GM12878 (cell line): ENCODE measurements around the gene ZNF469. TPM values are rescaled to one million over a fixed set of nuclear protein-coding genes. Genes with fewer than 3 reads are reported as not detected.

Source experiments
- ATAC-seq: fragments of 200-7000 bp; cut with Tn5 transposase; 3 replicates; pipeline ENCODE4 v1.9.1; 2020; ENCODE audit warnings: mild to moderate bottlenecking, moderate library complexity
- BruUV-seq: library from RNA; stranded (reverse); fragments of 400-500 nt; replicated peaks from 2 replicates; lab custom pipeline; 2021; lab: Mats Ljungman, UMichigan
- CTCF ChIA-PET: fragments of 300-600 bp; sonication (Branson Sonifier 250); formaldehyde crosslinking; extraction: SDS; loops from one replicate; lab custom pipeline; 2021; ENCODE audit warnings: inconsistent platforms; lab: Yijun Ruan, JAX
- POLR2A ChIA-PET: fragments of 350-600 bp; formaldehyde crosslinking; extraction: SDS; loops from one replicate; lab custom pipeline; 2021; ENCODE audit warnings: inconsistent platforms; lab: Charles Lee
- RAD21 ChIA-PET: fragments of 300-600 bp; sonication (Branson Sonifier 250); formaldehyde crosslinking; loops from one replicate; lab custom pipeline; 2023; ENCODE audit warnings: antibody characterized with exemption; ENCODE audit not compliant: unreplicated experiment; lab: Charles Lee
- SMC1A ChIA-PET: fragments of 300-600 bp; sonication (Branson Sonifier 250); formaldehyde crosslinking; loops from one replicate; lab custom pipeline; 2023; ENCODE audit not compliant: unreplicated experiment, uncharacterized antibody; lab: Charles Lee
- DNase-seq: peaks from one replicate; pipeline ENCODE4 v3.0.0-alpha.2; 2011; ENCODE audit warnings: low read depth, low spot score
- FAIRE-seq: peaks from 3 replicates; lab custom pipeline; 2011; peaks lifted over from hg19 to GRCh38; lab: Jason Lieb, UNC
- H2AFZ ChIP-seq: 2 replicates; pipeline ENCODE4 v1.6.0; 2011; ENCODE audit warnings: low read depth, low read length, control low read depth; ENCODE audit not compliant: control insufficient read depth
- H3K27ac ChIP-seq: 2 replicates; pipeline ENCODE4 v1.5.1; 2011; ENCODE audit warnings: control low read depth; ENCODE audit not compliant: control insufficient read depth, insufficient read depth
- H3K27me3 ChIP-seq, 2 experiments: replicated peaks in 1 of 2; 2 replicates each; pipeline versions ENCODE4 v1.6.0 to v1.6.1; 2011; ENCODE audit warnings: low read length in 1 of 2; ENCODE audit not compliant: control insufficient read depth in 2 of 2, insufficient read depth in 2 of 2
- H3K36me3 ChIP-seq, 2 experiments: 2 replicates each; pipeline ENCODE4 v1.5.1; 2011; ENCODE audit warnings: low read length in 1 of 2; ENCODE audit not compliant: control insufficient read depth in 2 of 2, insufficient read depth in 2 of 2
- H3K4me1 ChIP-seq: 2 replicates; pipeline ENCODE4 v1.6.1; 2011; ENCODE audit warnings: mild to moderate bottlenecking, low read length, moderate library complexity, mixed read lengths; ENCODE audit not compliant: control insufficient read depth, insufficient read depth
- H3K4me2 ChIP-seq: 2 replicates; pipeline ENCODE4 v1.6.0; 2011; ENCODE audit warnings: control low read depth; ENCODE audit not compliant: control insufficient read depth, insufficient read depth
- H3K4me3 ChIP-seq: fragments of 200-600 bp; sonication (generic); 2 replicates; pipeline ENCODE4 v1.5.1; 2016
- H3K79me2 ChIP-seq: 2 replicates; pipeline ENCODE4 v1.6.0; 2011; ENCODE audit warnings: low read length; ENCODE audit not compliant: control insufficient read depth, insufficient read depth
- H3K9ac ChIP-seq: 2 replicates; pipeline ENCODE4 v1.8.0; 2011; ENCODE audit warnings: low read length, control low read depth, mixed read lengths; ENCODE audit not compliant: control insufficient read depth, insufficient read depth
- H3K9me3 ChIP-seq: replicated peaks from 3 replicates; pipeline ENCODE4 v1.5.1; 2011; ENCODE audit warnings: mild to moderate bottlenecking, low read length; ENCODE audit not compliant: control insufficient read depth, insufficient read depth
- H4K20me1 ChIP-seq: 2 replicates; pipeline ENCODE4 v1.6.0; 2011; ENCODE audit not compliant: control insufficient read depth, insufficient read depth
- EP300 ChIP-seq, 2 experiments: fragments of 150-350 bp in 1 of 2; IDR thresholded peaks; 2 replicates each; pipeline ENCODE4 v1.6.1; 2011 to 2012; ENCODE audit warnings: low read depth in 2 of 2, low read length in 2 of 2, borderline replicate concordance in 1 of 2, improper control_type of control experiment in 1 of 2, inconsistent platforms in 1 of 2; ENCODE audit not compliant: control insufficient read depth in 1 of 2
- EZH2 ChIP-seq: IDR thresholded peaks from 2 replicates; pipeline ENCODE4 v1.6.1; 2012; ENCODE audit warnings: low read depth, mild to moderate bottlenecking, control low read depth, inconsistent platforms, low read length, borderline replicate concordance; ENCODE audit not compliant: control insufficient read depth
- IRF4 ChIP-seq: IDR thresholded peaks from 2 replicates; pipeline ENCODE4 v1.6.1; 2011; ENCODE audit warnings: low read depth, low read length
- RUNX3 ChIP-seq: IDR thresholded peaks from 2 replicates; pipeline ENCODE4 v1.6.1; 2012; ENCODE audit warnings: low read length, inconsistent platforms
- TAF1 ChIP-seq: IDR thresholded peaks from 2 replicates; pipeline ENCODE4 v1.6.1; 2011; ENCODE audit warnings: mild to moderate bottlenecking, low read depth, low read length, borderline replicate concordance
- ZSCAN29 ChIP-seq: fragments of 450-650 bp; IDR thresholded peaks from 2 replicates; pipeline ENCODE4 v1.6.1; 2017; ENCODE audit warnings: mild to moderate bottlenecking, moderate library complexity
- WGBS: methylation state at CpG from one replicate; pipeline ENCODE4 v1.1.6; 2016; ENCODE audit warnings: low lambda C conversion rate; ENCODE audit not compliant: insufficient replicate concordance, insufficient coverage; ENCODE audit errors: missing lambda C conversion rate; 5-methylcytosine and 5-hydroxymethylcytosine counted together
- in situ Hi-C: fragments of 300-500 bp; cut with MboI; formaldehyde crosslinking; loops from 9 replicates; pipeline ENCODE4 v1.14.3; 2018; ENCODE audit warnings: mixed read lengths
- intact Hi-C: fragments of 100-400 bp; cut with micrococcal nuclease; formaldehyde crosslinking; loops from one replicate; pipeline ENCODE4 v1.14.2; 2022; ENCODE audit not compliant: unreplicated experiment
- polyA plus RNA-seq, 11 experiments: library from polyadenylated mRNA; depleted of rRNA in 4 of 11; unstranded in 6 of 11; stranded (reverse) in 5 of 11; fragments of >200 nt; fragmentation: Nextera tagmentation in 4 of 11; fragmentation: Illumina TruSeq in 1 of 11; extraction: Ambion mirVana in 4 of 11; extraction: Trizol in 1 of 11; gene quantifications; 1 replicate in 1 of 11; 2 replicates in 10 of 11; pipeline versions ENCODE4 v1.2.1 to v1.2.3, GENCODE V29; 2011 to 2016; ENCODE audit warnings: inconsistent platforms in 2 of 11, missing spikeins in 2 of 11, low read depth in 1 of 11
- total RNA-seq, 4 experiments: library from RNA; depleted of rRNA in 3 of 4; stranded (reverse); fragments of >200 nt in 3 of 4; fragmentation: Illumina TruSeq in 1 of 4; extraction: Trizol in 1 of 4; gene quantifications; 2 replicates each; pipeline versions ENCODE4 v1.2.1 to v1.2.3, GENCODE V29; 2013 to 2021
- TF ChIP-seq, protein P1 (sequence below): fragments of 450-650 bp; IDR thresholded peaks from 2 replicates; pipeline ENCODE4 v1.6.1; 2017; ENCODE audit warnings: mild to moderate bottlenecking, moderate library complexity
- TF ChIP-seq, protein P2 (sequence below): fragments of 450-650 bp; IDR thresholded peaks from 2 replicates; pipeline ENCODE4 v1.6.1; 2014; ENCODE audit warnings: mild to moderate bottlenecking
- TF ChIP-seq, protein P3 (sequence below): fragments of 450-650 bp; IDR thresholded peaks from 2 replicates; pipeline ENCODE4 v1.6.1; 2017; ENCODE audit warnings: mild to moderate bottlenecking

ZNF469 gene
- total and polyA plus RNA-seq, 10 of the 15 experiments (the other 5 are each of a cell fraction or from before 2014, with no cell fraction given) = 0.01 to 0.21 (median 0.04) TPM; not detected in 3

DNA sequence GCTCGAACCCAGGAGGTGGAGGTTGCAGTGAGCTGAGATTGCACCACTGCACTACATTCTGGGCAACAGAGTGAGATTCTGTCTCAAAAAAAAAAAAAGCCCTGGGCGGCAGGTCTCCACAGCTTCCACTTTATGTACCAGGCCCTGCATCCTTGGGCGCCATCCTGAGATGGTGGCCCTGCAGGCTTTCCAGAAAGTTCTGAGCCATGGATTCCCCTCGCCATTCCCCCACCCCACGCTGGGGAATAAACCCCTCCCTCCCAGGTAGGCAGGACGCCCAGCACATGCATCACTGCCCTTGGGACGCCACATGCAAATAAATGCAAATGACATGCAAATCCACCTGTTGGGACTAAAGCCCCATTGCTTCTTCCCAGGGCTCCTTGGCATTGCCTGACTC, 13.8 kb upstream of the ZNF469 start (continued):
- no peak for TF ChIP-seq EZH2
- TF ChIP-seq, all 136 proteins: peak for 0

DNA sequence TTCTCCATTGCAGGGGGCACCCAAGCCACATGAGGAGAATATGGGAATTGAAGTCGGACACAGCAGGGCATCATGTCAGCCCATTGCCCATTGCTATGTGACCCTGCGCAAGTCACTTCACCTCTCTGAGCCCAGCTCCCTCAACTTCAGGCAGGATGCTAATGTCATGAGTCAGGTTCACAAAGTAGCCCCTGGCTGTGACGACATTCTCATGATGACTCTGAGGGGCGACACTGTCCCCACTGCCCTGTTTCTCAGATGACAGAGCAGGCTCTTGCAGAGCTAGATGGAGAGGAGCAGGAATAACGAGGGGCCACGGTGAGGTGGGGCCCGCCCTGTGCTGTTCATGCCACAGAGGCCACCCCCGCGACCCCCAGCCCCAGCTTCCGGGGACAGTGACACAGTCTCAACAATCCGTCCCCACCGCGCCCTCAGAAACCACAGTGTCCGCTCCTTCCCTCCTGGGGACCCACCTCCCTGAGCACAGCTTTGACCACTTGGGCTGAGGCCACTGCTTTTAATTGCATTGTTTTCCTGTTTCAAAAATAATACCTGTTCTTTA, 13.2 kb upstream of the ZNF469 start:
- BruUV-seq = no TSS peak
- no peak for TF ChIP-seq ZSCAN29
- no peak for TF ChIP-seq IRF4
- TF ChIP-seq, protein P1, sequence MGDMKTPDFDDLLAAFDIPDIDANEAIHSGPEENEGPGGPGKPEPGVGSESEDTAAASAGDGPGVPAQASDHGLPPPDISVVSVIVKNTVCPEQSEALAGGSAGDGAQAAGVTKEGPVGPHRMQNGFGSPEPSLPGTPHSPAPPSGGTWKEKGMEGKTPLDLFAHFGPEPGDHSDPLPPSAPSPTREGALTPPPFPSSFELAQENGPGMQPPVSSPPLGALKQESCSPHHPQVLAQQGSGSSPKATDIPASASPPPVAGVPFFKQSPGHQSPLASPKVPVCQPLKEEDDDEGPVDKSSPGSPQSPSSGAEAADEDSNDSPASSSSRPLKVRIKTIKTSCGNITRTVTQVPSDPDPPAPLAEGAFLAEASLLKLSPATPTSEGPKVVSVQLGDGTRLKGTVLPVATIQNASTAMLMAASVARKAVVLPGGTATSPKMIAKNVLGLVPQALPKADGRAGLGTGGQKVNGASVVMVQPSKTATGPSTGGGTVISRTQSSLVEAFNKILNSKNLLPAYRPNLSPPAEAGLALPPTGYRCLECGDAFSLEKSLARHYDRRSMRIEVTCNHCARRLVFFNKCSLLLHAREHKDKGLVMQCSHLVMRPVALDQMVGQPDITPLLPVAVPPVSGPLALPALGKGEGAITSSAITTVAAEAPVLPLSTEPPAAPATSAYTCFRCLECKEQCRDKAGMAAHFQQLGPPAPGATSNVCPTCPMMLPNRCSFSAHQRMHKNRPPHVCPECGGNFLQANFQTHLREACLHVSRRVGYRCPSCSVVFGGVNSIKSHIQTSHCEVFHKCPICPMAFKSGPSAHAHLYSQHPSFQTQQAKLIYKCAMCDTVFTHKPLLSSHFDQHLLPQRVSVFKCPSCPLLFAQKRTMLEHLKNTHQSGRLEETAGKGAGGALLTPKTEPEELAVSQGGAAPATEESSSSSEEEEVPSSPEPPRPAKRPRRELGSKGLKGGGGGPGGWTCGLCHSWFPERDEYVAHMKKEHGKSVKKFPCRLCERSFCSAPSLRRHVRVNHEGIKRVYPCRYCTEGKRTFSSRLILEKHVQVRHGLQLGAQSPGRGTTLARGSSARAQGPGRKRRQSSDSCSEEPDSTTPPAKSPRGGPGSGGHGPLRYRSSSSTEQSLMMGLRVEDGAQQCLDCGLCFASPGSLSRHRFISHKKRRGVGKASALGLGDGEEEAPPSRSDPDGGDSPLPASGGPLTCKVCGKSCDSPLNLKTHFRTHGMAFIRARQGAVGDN = no peak
- no peak for TF ChIP-seq RUNX3
- TF ChIP-seq, protein P2, sequence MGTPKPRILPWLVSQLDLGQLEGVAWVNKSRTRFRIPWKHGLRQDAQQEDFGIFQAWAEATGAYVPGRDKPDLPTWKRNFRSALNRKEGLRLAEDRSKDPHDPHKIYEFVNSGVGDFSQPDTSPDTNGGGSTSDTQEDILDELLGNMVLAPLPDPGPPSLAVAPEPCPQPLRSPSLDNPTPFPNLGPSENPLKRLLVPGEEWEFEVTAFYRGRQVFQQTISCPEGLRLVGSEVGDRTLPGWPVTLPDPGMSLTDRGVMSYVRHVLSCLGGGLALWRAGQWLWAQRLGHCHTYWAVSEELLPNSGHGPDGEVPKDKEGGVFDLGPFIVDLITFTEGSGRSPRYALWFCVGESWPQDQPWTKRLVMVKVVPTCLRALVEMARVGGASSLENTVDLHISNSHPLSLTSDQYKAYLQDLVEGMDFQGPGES = no peak
- TF ChIP-seq, protein P3, sequence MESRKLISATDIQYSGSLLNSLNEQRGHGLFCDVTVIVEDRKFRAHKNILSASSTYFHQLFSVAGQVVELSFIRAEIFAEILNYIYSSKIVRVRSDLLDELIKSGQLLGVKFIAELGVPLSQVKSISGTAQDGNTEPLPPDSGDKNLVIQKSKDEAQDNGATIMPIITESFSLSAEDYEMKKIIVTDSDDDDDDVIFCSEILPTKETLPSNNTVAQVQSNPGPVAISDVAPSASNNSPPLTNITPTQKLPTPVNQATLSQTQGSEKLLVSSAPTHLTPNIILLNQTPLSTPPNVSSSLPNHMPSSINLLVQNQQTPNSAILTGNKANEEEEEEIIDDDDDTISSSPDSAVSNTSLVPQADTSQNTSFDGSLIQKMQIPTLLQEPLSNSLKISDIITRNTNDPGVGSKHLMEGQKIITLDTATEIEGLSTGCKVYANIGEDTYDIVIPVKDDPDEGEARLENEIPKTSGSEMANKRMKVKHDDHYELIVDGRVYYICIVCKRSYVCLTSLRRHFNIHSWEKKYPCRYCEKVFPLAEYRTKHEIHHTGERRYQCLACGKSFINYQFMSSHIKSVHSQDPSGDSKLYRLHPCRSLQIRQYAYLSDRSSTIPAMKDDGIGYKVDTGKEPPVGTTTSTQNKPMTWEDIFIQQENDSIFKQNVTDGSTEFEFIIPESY = no peak
- no peak for TF ChIP-seq TAF1
- no peak for TF ChIP-seq EP300 (IDR thresholded peaks at IDR 0.05; ENCODE audit: borderline replicate concordance in 1 of 2, control insufficient read depth in 1 of 2, low read depth in 2 of 2, low read length in 2 of 2)
- TF ChIP-seq, all 136 proteins: peak for 0
- Histone ChIP-seq H3K4me3 (no peak overlapping the region), H3K9me3 (peaks cover 1% of the 10 kb centered on the region; the same call in 1 of the 3 replicates), H3K9ac (no peak overlapping the region), H3K27ac (no peak overlapping the region), H4K20me1 (no peaks in the 10 kb centered on the region), H3K36me3 (no peaks in the 10 kb centered on the region), H3K79me2 (no peaks in the 10 kb centered on the region), H3K4me2 (no peak overlapping the region), H3K4me1 (no peaks in the 10 kb centered on the region), H3K27me3 (no peaks in the 10 kb centered on the region), H2AFZ (no peak overlapping the region)
- CTCF ChIA-PET = no interaction called here
- intact Hi-C loops (no loop called here), in situ Hi-C loops (no loop called here)
- POLR2A ChIA-PET = no interaction called here
- SMC1A ChIA-PET = no interaction called here
- DNase-seq = no peak
- no peak for FAIRE-seq
- 50% methylated on average over 14 of the region's 14 CpGs for WGBS
- RAD21 ChIA-PET = no interaction called here
- ATAC-seq = no peak
